IMR-90 (cell line): ENCODE data around the gene TSKU.

Experiments
- BHLHE40 ChIP-seq: fragments of 150-350 bp; IDR thresholded peaks from 2 replicates; pipeline ENCODE4 v1.6.1; 2016; ENCODE audit warnings: mild to moderate bottlenecking, low read depth, low read length
- CHD1 ChIP-seq: IDR thresholded peaks from 2 replicates; pipeline ENCODE4 v1.6.1; 2012; ENCODE audit warnings: low read depth, low read length, improper control_type of control experiment
- CTCF ChIP-seq: conservative IDR thresholded peaks from 2 replicates; pipeline ENCODE4 v1.5.1; 2012; ENCODE audit warnings: mild to moderate bottlenecking, low read depth, low read length, improper control_type of control experiment
- FOS ChIP-seq: fragments of 150-350 bp; IDR thresholded peaks from 2 replicates; pipeline ENCODE4 v1.6.1; 2016; ENCODE audit warnings: low read depth, low read length
- MAZ ChIP-seq: IDR thresholded peaks from 2 replicates; pipeline ENCODE4 v1.6.1; 2012; ENCODE audit warnings: low read depth, mild to moderate bottlenecking, low read length, improper control_type of control experiment, moderate library complexity, borderline replicate concordance
- MXI1 ChIP-seq: IDR thresholded peaks from 2 replicates; pipeline ENCODE4 v1.6.1; 2012; ENCODE audit warnings: low read depth, mild to moderate bottlenecking, low read length, moderate library complexity, borderline replicate concordance
- POLR2A ChIP-seq: IDR thresholded peaks from 2 replicates; pipeline ENCODE4 v1.6.1; 2012; ENCODE audit warnings: mild to moderate bottlenecking, low read depth, low read length
- RCOR1 ChIP-seq: IDR thresholded peaks from 2 replicates; pipeline ENCODE4 v1.6.1; 2012; ENCODE audit warnings: mild to moderate bottlenecking, low read length, improper control_type of control experiment; ENCODE audit not compliant: insufficient replicate concordance
- RFX5 ChIP-seq: IDR thresholded peaks from 2 replicates; pipeline ENCODE4 v1.8.0; 2012; ENCODE audit warnings: low read depth, mild to moderate bottlenecking, low read length, moderate library complexity
- SMC3 ChIP-seq: fragments of 150-350 bp; IDR thresholded peaks from 2 replicates; pipeline ENCODE4 v1.6.1; 2016; ENCODE audit warnings: low read depth, mild to moderate bottlenecking, antibody characterized with exemption, low read length, moderate library complexity

DNA sequence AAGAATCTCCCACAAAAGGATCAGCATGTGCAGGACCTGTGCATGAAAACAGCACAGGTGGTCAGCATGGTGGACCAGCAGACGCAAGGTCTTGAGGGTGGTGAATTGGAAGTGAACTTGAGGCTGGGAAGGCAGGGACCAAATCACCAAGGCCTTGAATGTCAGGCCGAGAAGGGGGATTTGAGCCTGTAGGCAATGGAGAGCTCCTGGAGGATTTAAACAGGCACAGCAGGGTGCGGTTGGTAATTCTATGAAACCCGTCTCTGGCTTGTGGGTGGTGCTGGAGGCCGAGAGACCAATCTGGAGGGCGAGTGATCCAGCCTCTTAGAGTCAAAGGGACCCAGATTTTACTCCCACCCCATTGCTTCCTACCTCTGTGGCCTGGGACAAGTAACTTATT is 2.4 kb downstream of the TSKU start:
- TF ChIP-seq SMC3 (no peak), POLR2A (no peak), RFX5 (no peak), CHD1 (no peak), CTCF (no peak), FOS (no peak), MXI1 (no peak), MAZ (no peak), RCOR1 (no peak), BHLHE40 (no peak)
